Measurements from ENCODE around the gene PLD1. TPM values are rescaled to one million over a fixed set of nuclear protein-coding genes. Genes with fewer than 3 reads are reported as not detected.
A peak's percentile ranks its signal among the peaks of the same experiment; 100 is the strongest.
"Not testable (repeated sequence)": the region's sequence is repeated elsewhere in the genome, so short reads cannot be mapped to it uniquely, and the experiment has no call there.

Gene PLD1
- total RNA-seq, result 6.4 TPM
- polyA plus RNA-seq, result 5.0 TPM
- long read RNA-seq, donor 1, result 0 reads
- long read RNA-seq, donor 2, result 0 reads
- long read RNA-seq, donor 3, result 0 reads
- long read RNA-seq, donor 4, partial matches to known transcripts, result 0 of 1 reads
- long read RNA-seq, donor 4, other reads (novel, unspliced or antisense), result 0 of 1 reads
- long read RNA-seq, donor 5, partial matches to known transcripts, result 0 of 1 reads
- long read RNA-seq, donor 5, other reads (novel, unspliced or antisense), result 0 of 1 reads
- long read RNA-seq, donor 6, result 0 reads
- long read RNA-seq, donor 7, result 0 reads
- long read RNA-seq, donor 8, result 0 reads
- long read RNA-seq, donor 9, result 0 reads
- long read RNA-seq, donor 10, result 0 reads

- Histone ChIP-seq H3K4me3 (ENCODE audit: low read length in 2 of 2) (peak within 1 kb of the TSS; percentile 50 to 64), H3K27me3 (ENCODE audit: control insufficient read depth in 2 of 2, insufficient read depth in 1 of 2, low read length in 1 of 2) (peaks cover 0 to 20% of the 10 kb centered on the region in 2 donors), H3K36me3 (ENCODE audit: control insufficient read depth in 2 of 2, insufficient read depth in 2 of 2, low read length in 1 of 2) (no peaks in the 10 kb centered on the region), H3K9me3 (ENCODE audit: control insufficient read depth in 2 of 2, insufficient read depth in 1 of 2, low read length in 1 of 2) (no peaks in the 10 kb centered on the region), H3K4me1 (ENCODE audit: control insufficient read depth in 2 of 2, insufficient read depth in 2 of 2, low read length in 2 of 2) (peaks cover 0 to 18% of the 10 kb centered on the region in 2 donors), H3K27ac (ENCODE audit: low read depth in 1 of 2, low read length in 1 of 2) (peak within 1 kb of the TSS; percentile 52 to 64)
- WGBS, result under 1% methylated on average over 78 of the region's 78 CpGs
- DNase-seq (ENCODE audit: low read depth in 6 of 9, low spot score in 9 of 9), result peak in 5 of 9 donors; percentile 27 to 65 (median 50)
Observed at GRCh38 chr3:171809861-171810628, at the start of gene PLD1. Gene PLD1, minus strand, starts transcription at chr3:171810483. Its CDS starts 72,432 bp downstream, at chr3:171738051.

GRCh38 chr3:171858770-171859169 is 48.5 kb upstream of the PLD1 start:
- not testable (repeated sequence) for H3K36me3 ChIP-seq (ENCODE audit: control insufficient read depth in 2 of 2, insufficient read depth in 2 of 2, low read length in 1 of 2)

GRCh38 chr3:171854649-171855305 is 44.5 kb upstream of the PLD1 start:
- Histone ChIP-seq H3K27me3 (ENCODE audit: control insufficient read depth in 2 of 2, insufficient read depth in 1 of 2, low read length in 1 of 2) (no peaks in the 10 kb centered on the region), H3K27ac (ENCODE audit: low read depth in 1 of 2, low read length in 1 of 2) (no peak overlapping the region), H3K9me3 (ENCODE audit: control insufficient read depth in 2 of 2, insufficient read depth in 1 of 2, low read length in 1 of 2) (no peaks in the 10 kb centered on the region), H3K36me3 (ENCODE audit: control insufficient read depth in 2 of 2, insufficient read depth in 2 of 2, low read length in 1 of 2) (no peaks in the 10 kb centered on the region), H3K4me1 (ENCODE audit: control insufficient read depth in 2 of 2, insufficient read depth in 2 of 2, low read length in 2 of 2) (no peaks in the 10 kb centered on the region), H3K4me3 (ENCODE audit: low read length in 2 of 2) (no peak overlapping the region)
- no peak for DNase-seq (ENCODE audit: low read depth in 6 of 9, low spot score in 9 of 9)
- WGBS, result 96% methylated on average over 2 of the region's 2 CpGs

More at GRCh38 chr3:171858770-171859169, 48.5 kb upstream of the PLD1 start:
- DNase-seq (ENCODE audit: low read depth in 6 of 9, low spot score in 9 of 9); H3K27ac ChIP-seq (ENCODE audit: low read depth in 1 of 2, low read length in 1 of 2); H3K4me1 ChIP-seq (ENCODE audit: control insufficient read depth in 2 of 2, insufficient read depth in 2 of 2, low read length in 2 of 2); H3K27me3 ChIP-seq (ENCODE audit: control insufficient read depth in 2 of 2, insufficient read depth in 1 of 2, low read length in 1 of 2); H3K9me3 ChIP-seq (ENCODE audit: control insufficient read depth in 2 of 2, insufficient read depth in 1 of 2, low read length in 1 of 2); H3K4me3 ChIP-seq (ENCODE audit: low read length in 2 of 2): not testable (repeated sequence)
- 96% methylated on average over 4 of the region's 4 CpGs for WGBS

GRCh38 chr3:171851660-171852058 is 41.4 kb upstream of the PLD1 start:
- no peaks in the 10 kb centered on the region for H3K4me1 ChIP-seq (ENCODE audit: control insufficient read depth in 2 of 2, insufficient read depth in 2 of 2, low read length in 2 of 2)
- no peak overlapping the region for H3K27ac ChIP-seq (ENCODE audit: low read depth in 1 of 2, low read length in 1 of 2)
- WGBS, result 80% methylated on average over 5 of the region's 5 CpGs
- H3K27me3 ChIP-seq (ENCODE audit: control insufficient read depth in 2 of 2, insufficient read depth in 1 of 2, low read length in 1 of 2), result no peaks in the 10 kb centered on the region
- H3K4me3 ChIP-seq (ENCODE audit: low read length in 2 of 2), result no peak overlapping the region
- H3K36me3 ChIP-seq (ENCODE audit: control insufficient read depth in 2 of 2, insufficient read depth in 2 of 2, low read length in 1 of 2), result no peaks in the 10 kb centered on the region
- H3K9me3 ChIP-seq (ENCODE audit: control insufficient read depth in 2 of 2, insufficient read depth in 1 of 2, low read length in 1 of 2), result no peaks in the 10 kb centered on the region
- no peak for DNase-seq (ENCODE audit: low read depth in 6 of 9, low spot score in 9 of 9)

GRCh38 chr3:171850960-171851659 is 40.8 kb upstream of the PLD1 start:
- Histone ChIP-seq H3K4me3 (ENCODE audit: low read length in 2 of 2) (no peak overlapping the region), H3K27ac (ENCODE audit: low read depth in 1 of 2, low read length in 1 of 2) (no peak overlapping the region), H3K4me1 (ENCODE audit: control insufficient read depth in 2 of 2, insufficient read depth in 2 of 2, low read length in 2 of 2) (no peaks in the 10 kb centered on the region), H3K27me3 (ENCODE audit: control insufficient read depth in 2 of 2, insufficient read depth in 1 of 2, low read length in 1 of 2) (no peaks in the 10 kb centered on the region), H3K36me3 (ENCODE audit: control insufficient read depth in 2 of 2, insufficient read depth in 2 of 2, low read length in 1 of 2) (no peaks in the 10 kb centered on the region), H3K9me3 (ENCODE audit: control insufficient read depth in 2 of 2, insufficient read depth in 1 of 2, low read length in 1 of 2) (no peaks in the 10 kb centered on the region)
- DNase-seq (ENCODE audit: low read depth in 6 of 9, low spot score in 9 of 9), result no peak
- 62% methylated on average over 6 of the region's 6 CpGs for WGBS

- Histone ChIP-seq H3K9me3 (ENCODE audit: control insufficient read depth in 2 of 2, insufficient read depth in 1 of 2, low read length in 1 of 2) (no peaks in the 10 kb centered on the region), H3K27me3 (ENCODE audit: control insufficient read depth in 2 of 2, insufficient read depth in 1 of 2, low read length in 1 of 2) (no peaks in the 10 kb centered on the region), H3K4me1 (ENCODE audit: control insufficient read depth in 2 of 2, insufficient read depth in 2 of 2, low read length in 2 of 2) (no peaks in the 10 kb centered on the region), H3K27ac (ENCODE audit: low read depth in 1 of 2, low read length in 1 of 2) (no peak overlapping the region), H3K4me3 (ENCODE audit: low read length in 2 of 2) (no peak overlapping the region), H3K36me3 (ENCODE audit: control insufficient read depth in 2 of 2, insufficient read depth in 2 of 2, low read length in 1 of 2) (no peaks in the 10 kb centered on the region)
- 92% methylated on average over 6 of the region's 6 CpGs for WGBS
- DNase-seq (ENCODE audit: low read depth in 6 of 9, low spot score in 9 of 9), result no peak
Observed at GRCh38 chr3:171850320-171850959, 40.2 kb upstream of the PLD1 start.

GRCh38 chr3:171849617-171850319 is 39.5 kb upstream of the PLD1 start:
- H3K4me3 ChIP-seq (ENCODE audit: low read length in 2 of 2), result no peak overlapping the region
- DNase-seq (ENCODE audit: low read depth in 6 of 9, low spot score in 9 of 9), result no peak
- no peaks in the 10 kb centered on the region for H3K4me1 ChIP-seq (ENCODE audit: control insufficient read depth in 2 of 2, insufficient read depth in 2 of 2, low read length in 2 of 2)
- H3K27ac ChIP-seq (ENCODE audit: low read depth in 1 of 2, low read length in 1 of 2), result no peak overlapping the region
- no peaks in the 10 kb centered on the region for H3K27me3 ChIP-seq (ENCODE audit: control insufficient read depth in 2 of 2, insufficient read depth in 1 of 2, low read length in 1 of 2)
- WGBS, result 95% methylated on average over 6 of the region's 6 CpGs
- H3K9me3 ChIP-seq (ENCODE audit: control insufficient read depth in 2 of 2, insufficient read depth in 1 of 2, low read length in 1 of 2), result no peaks in the 10 kb centered on the region
- no peaks in the 10 kb centered on the region for H3K36me3 ChIP-seq (ENCODE audit: control insufficient read depth in 2 of 2, insufficient read depth in 2 of 2, low read length in 1 of 2)

- 91% methylated on average over 3 of the region's 3 CpGs for WGBS
- no peaks in the 10 kb centered on the region for H3K4me1 ChIP-seq (ENCODE audit: control insufficient read depth in 2 of 2, insufficient read depth in 2 of 2, low read length in 2 of 2)
- H3K27ac ChIP-seq (ENCODE audit: low read depth in 1 of 2, low read length in 1 of 2), result no peak overlapping the region
- no peaks in the 10 kb centered on the region for H3K27me3 ChIP-seq (ENCODE audit: control insufficient read depth in 2 of 2, insufficient read depth in 1 of 2, low read length in 1 of 2)
- DNase-seq (ENCODE audit: low read depth in 6 of 9, low spot score in 9 of 9), result no peak
- no peaks in the 10 kb centered on the region for H3K36me3 ChIP-seq (ENCODE audit: control insufficient read depth in 2 of 2, insufficient read depth in 2 of 2, low read length in 1 of 2)
- H3K9me3 ChIP-seq (ENCODE audit: control insufficient read depth in 2 of 2, insufficient read depth in 1 of 2, low read length in 1 of 2), result no peaks in the 10 kb centered on the region
- no peak overlapping the region for H3K4me3 ChIP-seq (ENCODE audit: low read length in 2 of 2)
Observed at GRCh38 chr3:171847595-171848259, 37.4 kb upstream of the PLD1 start.
